Measurements from ENCODE around the gene AK9. TPM values are rescaled to one million over a fixed set of nuclear protein-coding genes. Genes with fewer than 3 reads are reported as not detected.

Gene AK9
- total RNA-seq, 1 donor = 8.0 TPM

GRCh38 chr6:109453594-109454495 lies 237.2 kb downstream of the AK9 start:
- H3K4me3 ChIP-seq (ENCODE audit: low read depth, low read length) = peak overlapping the region; percentile 88
- DNase-seq (ENCODE audit: low read depth) = no peak
- no peak for TF ChIP-seq CTCF (IDR thresholded peaks at IDR 0.05; ENCODE audit: insufficient read depth, low read length)

- TF ChIP-seq CTCF (IDR thresholded peaks at IDR 0.05; ENCODE audit: insufficient read depth, low read length) = no peak
- no peak overlapping the region for H3K4me3 ChIP-seq (ENCODE audit: low read depth, low read length)
- no peak for DNase-seq (ENCODE audit: low read depth)
Observed at GRCh38 chr6:109453156-109453555, 237.8 kb downstream of the AK9 start.

GRCh38 chr6:109452181-109452580 lies 238.8 kb downstream of the AK9 start:
- H3K4me3 ChIP-seq (ENCODE audit: low read depth, low read length) = no peak overlapping the region
- no peak for DNase-seq (ENCODE audit: low read depth)
- no peak for TF ChIP-seq CTCF (IDR thresholded peaks at IDR 0.05; ENCODE audit: insufficient read depth, low read length)

GRCh38 chr6:109451376-109451775 lies 239.6 kb downstream of the AK9 start:
- no peak overlapping the region for H3K4me3 ChIP-seq (ENCODE audit: low read depth, low read length)
- no peak for DNase-seq (ENCODE audit: low read depth)
- TF ChIP-seq CTCF (IDR thresholded peaks at IDR 0.05; ENCODE audit: insufficient read depth, low read length) = no peak

- no peak for TF ChIP-seq CTCF (IDR thresholded peaks at IDR 0.05; ENCODE audit: insufficient read depth, low read length)
- H3K4me3 ChIP-seq (ENCODE audit: low read depth, low read length) = no peak overlapping the region
- DNase-seq (ENCODE audit: low read depth) = no peak
Observed at GRCh38 chr6:109450801-109451200, 240.2 kb downstream of the AK9 start.

GRCh38 chr6:109449795-109450673 lies 241.0 kb downstream of the AK9 start:
- H3K4me3 ChIP-seq (ENCODE audit: low read depth, low read length) = no peak overlapping the region
- no peak for TF ChIP-seq CTCF (IDR thresholded peaks at IDR 0.05; ENCODE audit: insufficient read depth, low read length)
- no peak for DNase-seq (ENCODE audit: low read depth)
